Cardiac muscle cell (in vitro differentiated cells and primary cell): ENCODE measurements around the gene MGLL. TPM values are rescaled to one million over a fixed set of nuclear protein-coding genes. Genes with fewer than 3 reads are reported as not detected.
A peak's percentile ranks its signal among the peaks of the same experiment; 100 is the strongest.

Source experiments
- DNase-seq, 2 donors: peaks; one replicate each; pipeline versions ENCODE4 v3.0.0 to v3.0.0-alpha.2; 2010 to 2017; ENCODE audit warnings: low read depth in 1 of 2, low spot score in 1 of 2
- H3K27ac ChIP-seq: fragments of 200-600 bp; sonication (generic); 2 replicates; pipeline ENCODE4 v1.5.1; 2016
- H3K27me3 ChIP-seq: fragments of 200-600 bp; sonication (generic); 2 replicates; pipeline ENCODE4 v1.6.0; 2016; ENCODE audit warnings: control low read depth
- H3K36me3 ChIP-seq: fragments of 200-600 bp; sonication (generic); 2 replicates; pipeline ENCODE4 v1.5.1; 2016; ENCODE audit warnings: control low read depth
- H3K4me1 ChIP-seq: fragments of 200-600 bp; sonication (generic); 2 replicates; pipeline ENCODE4 v1.8.1; 2017; ENCODE audit warnings: low read depth, mild to moderate bottlenecking, mixed run types
- H3K4me3 ChIP-seq: fragments of 200-600 bp; sonication (generic); 2 replicates; pipeline ENCODE4 v1.5.1; 2016; ENCODE audit warnings: mild to moderate bottlenecking
- H3K9me3 ChIP-seq: fragments of 200-600 bp; sonication (generic); 2 replicates; pipeline ENCODE4 v1.5.1; 2017; ENCODE audit warnings: low read depth, mild to moderate bottlenecking, control low read depth
- polyA plus RNA-seq: library from polyadenylated mRNA; unstranded; fragments of >200 nt; fragmentation: Nextera tagmentation; extraction: Ambion mirVana; gene quantifications from 2 replicates; pipeline ENCODE4 v1.2.1, GENCODE V29; 2016
- total RNA-seq: library from RNA; depleted of rRNA; stranded (reverse); fragments of >200 nt; gene quantifications from 2 replicates; pipeline ENCODE4 v1.2.3, GENCODE V29; 2016
- TF ChIP-seq, protein P1 (sequence below): IDR thresholded peaks from 2 replicates; pipeline ENCODE4 v1.5.1; 2012; ENCODE audit warnings: low read depth, mild to moderate bottlenecking, low read length

Gene MGLL
- total and polyA plus RNA-seq, 2 experiments from 2014 or later: 1.0 TPM

DNA sequence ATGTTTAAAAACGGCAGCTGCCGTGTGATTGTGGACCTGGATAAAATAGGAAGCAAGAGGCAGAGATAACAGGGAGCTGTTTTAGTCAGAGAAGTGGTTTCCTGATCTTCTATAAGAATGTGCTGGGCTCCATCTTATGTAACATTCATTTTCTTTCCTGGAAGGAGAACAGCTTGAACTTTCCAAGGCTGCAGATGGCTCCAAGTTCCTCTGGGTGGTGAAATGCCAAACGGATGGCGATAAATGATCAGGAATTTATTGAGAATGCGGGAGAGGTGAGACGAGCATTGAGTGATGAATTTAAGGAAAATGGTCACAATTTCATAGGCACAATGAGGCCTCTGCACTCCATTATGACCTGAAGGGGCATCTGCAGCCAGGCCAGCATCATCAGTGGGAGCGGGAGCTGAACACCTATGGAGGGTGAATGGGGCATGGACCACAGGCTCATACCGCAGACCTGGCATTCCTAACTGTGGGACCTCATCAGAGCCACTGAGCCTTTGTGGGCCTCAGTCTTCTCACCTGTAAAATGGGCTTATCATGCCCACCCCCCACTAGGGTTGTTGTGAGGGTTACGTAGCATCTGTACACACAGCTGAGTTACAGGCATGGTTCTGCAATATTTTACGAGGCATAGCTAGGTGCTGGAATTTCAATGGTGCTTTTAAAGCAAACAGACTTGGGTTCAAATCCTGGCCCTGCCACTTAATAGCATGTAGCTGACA lies 17.1 kb downstream of the MGLL start:
- Histone ChIP-seq H3K27ac (no peak overlapping the region), H3K27me3 (no peaks in the 10 kb centered on the region), H3K9me3 (no peaks in the 10 kb centered on the region), H3K36me3 (no peaks in the 10 kb centered on the region), H3K4me3 (no peak overlapping the region), H3K4me1 (no peaks in the 10 kb centered on the region)
- peak in 1 of 2 donors; percentile 51 for DNase-seq
- TF ChIP-seq, protein P1, sequence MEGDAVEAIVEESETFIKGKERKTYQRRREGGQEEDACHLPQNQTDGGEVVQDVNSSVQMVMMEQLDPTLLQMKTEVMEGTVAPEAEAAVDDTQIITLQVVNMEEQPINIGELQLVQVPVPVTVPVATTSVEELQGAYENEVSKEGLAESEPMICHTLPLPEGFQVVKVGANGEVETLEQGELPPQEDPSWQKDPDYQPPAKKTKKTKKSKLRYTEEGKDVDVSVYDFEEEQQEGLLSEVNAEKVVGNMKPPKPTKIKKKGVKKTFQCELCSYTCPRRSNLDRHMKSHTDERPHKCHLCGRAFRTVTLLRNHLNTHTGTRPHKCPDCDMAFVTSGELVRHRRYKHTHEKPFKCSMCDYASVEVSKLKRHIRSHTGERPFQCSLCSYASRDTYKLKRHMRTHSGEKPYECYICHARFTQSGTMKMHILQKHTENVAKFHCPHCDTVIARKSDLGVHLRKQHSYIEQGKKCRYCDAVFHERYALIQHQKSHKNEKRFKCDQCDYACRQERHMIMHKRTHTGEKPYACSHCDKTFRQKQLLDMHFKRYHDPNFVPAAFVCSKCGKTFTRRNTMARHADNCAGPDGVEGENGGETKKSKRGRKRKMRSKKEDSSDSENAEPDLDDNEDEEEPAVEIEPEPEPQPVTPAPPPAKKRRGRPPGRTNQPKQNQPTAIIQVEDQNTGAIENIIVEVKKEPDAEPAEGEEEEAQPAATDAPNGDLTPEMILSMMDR: no peak

DNA sequence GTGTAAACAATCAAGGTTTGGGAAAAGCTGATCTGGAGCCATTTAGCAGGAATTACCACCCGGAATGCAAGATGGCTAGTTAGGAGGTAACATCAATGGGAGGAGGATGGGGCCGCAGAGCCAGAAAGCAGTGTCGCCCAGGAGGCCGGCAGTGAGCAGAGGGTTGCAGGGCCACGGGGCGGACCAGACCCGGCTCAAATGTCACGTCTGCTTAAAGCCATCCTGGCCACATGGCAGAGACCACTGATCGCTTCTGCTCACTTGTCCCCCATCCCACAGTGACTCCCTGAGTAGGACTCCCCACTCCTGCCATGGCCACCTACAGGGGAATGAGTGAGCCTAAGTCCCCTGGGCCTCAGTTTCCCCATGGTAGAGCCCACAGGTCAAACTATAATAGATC lies 18.2 kb downstream of the MGLL start:
- no peak for DNase-seq

DNA sequence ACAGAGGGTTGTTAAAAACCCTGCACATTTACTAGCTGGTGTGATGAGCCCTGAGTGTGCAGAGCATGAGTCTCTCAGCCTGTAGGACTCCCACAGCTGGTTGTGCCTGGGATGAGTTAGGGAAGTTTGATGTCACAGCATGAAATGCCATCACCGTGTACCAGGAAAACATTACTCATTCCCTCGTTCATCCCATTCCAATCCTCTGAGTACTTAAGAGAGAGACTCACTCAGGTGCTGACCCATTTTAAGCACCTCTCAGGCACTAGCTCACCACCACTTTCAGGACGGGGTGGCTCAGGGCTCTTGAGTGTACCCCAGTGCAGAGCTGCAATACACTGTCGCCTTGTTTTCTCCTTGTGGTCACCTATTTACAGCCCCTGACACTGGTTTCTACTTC lies 18.7 kb downstream of the MGLL start:
- Histone ChIP-seq H3K4me1 (no peaks in the 10 kb centered on the region), H3K27ac (no peak overlapping the region), H3K4me3 (no peak overlapping the region), H3K27me3 (no peaks in the 10 kb centered on the region), H3K36me3 (no peaks in the 10 kb centered on the region), H3K9me3 (no peaks in the 10 kb centered on the region)
- TF ChIP-seq, protein P1: no peak
- peak in 1 of 2 donors; percentile 67 for DNase-seq

More for the DNA sequence above, 18.2 kb downstream of the MGLL start:
- no peak overlapping the region for H3K4me3 ChIP-seq
- H3K4me1 ChIP-seq: no peaks in the 10 kb centered on the region
- TF ChIP-seq, protein P1: no peak
- no peak overlapping the region for H3K27ac ChIP-seq
- H3K27me3 ChIP-seq: no peaks in the 10 kb centered on the region
- H3K9me3 ChIP-seq: no peaks in the 10 kb centered on the region
- no peaks in the 10 kb centered on the region for H3K36me3 ChIP-seq

DNA sequence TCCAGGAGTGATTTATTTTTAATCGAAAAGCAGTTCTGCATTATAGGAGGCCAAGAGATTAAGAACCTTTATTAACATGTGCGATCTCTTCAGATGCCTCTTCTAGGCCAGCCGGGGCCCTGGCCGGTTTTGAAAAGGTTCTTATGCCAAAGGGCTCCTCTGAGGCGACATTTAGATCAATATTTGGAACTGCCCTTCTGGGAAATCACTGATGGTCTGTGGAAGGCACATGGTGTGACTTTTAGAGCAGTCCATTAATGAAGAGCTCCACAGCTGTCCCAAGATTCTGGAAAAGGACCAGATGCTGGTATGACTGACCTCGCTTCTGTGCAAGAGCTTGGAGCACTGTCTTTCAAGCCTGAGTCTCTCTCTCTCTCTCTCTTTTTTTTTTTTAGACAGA lies 19.7 kb downstream of the MGLL start:
- DNase-seq: no peak
- H3K27ac ChIP-seq: no peak overlapping the region

DNA sequence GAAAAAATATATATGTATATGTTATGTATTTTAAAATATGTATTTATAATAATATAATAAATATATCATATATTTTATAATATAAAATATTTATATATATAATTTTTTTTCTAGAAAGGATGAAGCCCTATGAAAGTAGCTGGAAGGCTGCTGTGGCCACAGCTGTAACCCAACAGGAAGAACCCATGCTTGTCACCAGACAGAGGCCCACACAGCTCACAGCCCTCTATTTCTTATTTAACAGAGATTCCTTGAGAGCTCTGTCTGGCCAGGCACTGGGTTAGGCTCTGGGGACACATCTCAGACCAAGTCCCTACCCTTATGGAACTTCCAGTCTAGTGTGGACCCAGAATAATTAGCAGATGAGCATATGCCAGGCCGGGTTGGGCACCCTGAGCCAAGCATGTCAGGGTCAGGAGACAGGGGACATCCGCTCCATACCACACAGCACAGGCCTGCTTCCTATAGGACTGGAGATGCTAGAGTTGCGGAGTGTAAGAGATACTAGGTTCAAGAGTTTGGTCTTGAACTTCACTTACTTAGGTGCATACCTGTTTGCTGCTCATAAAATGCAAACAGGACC lies 20.5 kb downstream of the MGLL start:
- Histone ChIP-seq H3K4me3 (no peak overlapping the region), H3K27ac (no peak overlapping the region), H3K9me3 (no peaks in the 10 kb centered on the region), H3K4me1 (no peaks in the 10 kb centered on the region), H3K36me3 (no peaks in the 10 kb centered on the region), H3K27me3 (no peaks in the 10 kb centered on the region)
- no peak for DNase-seq
- TF ChIP-seq, protein P1: no peak

More for the DNA sequence above, 19.7 kb downstream of the MGLL start:
- TF ChIP-seq, protein P1: no peak
- Histone ChIP-seq H3K4me3 (no peak overlapping the region), H3K36me3 (no peaks in the 10 kb centered on the region), H3K4me1 (no peaks in the 10 kb centered on the region), H3K9me3 (no peaks in the 10 kb centered on the region), H3K27me3 (no peaks in the 10 kb centered on the region)
